ENCODE results near the gene KCNRG.
"Not testable (repeated sequence)": the region's sequence is repeated elsewhere in the genome, so short reads cannot be mapped to it uniquely, and the experiment has no call there.

The KCNRG gene

GRCh38 chr13:50011461-50011860 is 3.8 kb upstream of the KCNRG start:
- no peak for DNase-seq (ENCODE audit: low read depth)

GRCh38 chr13:50012396-50013169 is 2.7 kb upstream of the KCNRG start:
- DNase-seq (ENCODE audit: low read depth): peak; percentile 46

- no peak for DNase-seq (ENCODE audit: low read depth)
These were observed 858 bp upstream of the KCNRG start for GRCh38 chr13:50014386-50014785.

- DNase-seq (ENCODE audit: low read depth): no peak
These were observed 506 bp downstream of the KCNRG start for GRCh38 chr13:50015750-50016149.

GRCh38 chr13:50016444-50016843 is 1.2 kb downstream of the KCNRG start:
- peak; percentile 63 for DNase-seq (ENCODE audit: low read depth)

- no peak for DNase-seq (ENCODE audit: low read depth)
These were observed 2.6 kb downstream of the KCNRG start for GRCh38 chr13:50017819-50018218.

- peak; percentile 57 for DNase-seq (ENCODE audit: low read depth)
These were observed 10.2 kb downstream of the KCNRG start for GRCh38 chr13:50025436-50025835.

- no peak for DNase-seq (ENCODE audit: low read depth)
These were observed 11.7 kb downstream of the KCNRG start for GRCh38 chr13:50026788-50027473.

GRCh38 chr13:50030315-50030714 is 15.1 kb downstream of the KCNRG start:
- no peak for DNase-seq (ENCODE audit: low read depth)

GRCh38 chr13:50033725-50034124 is 18.5 kb downstream of the KCNRG start:
- DNase-seq (ENCODE audit: low read depth): peak; percentile 55

GRCh38 chr13:50037788-50038187 is 22.5 kb downstream of the KCNRG start:
- DNase-seq (ENCODE audit: low read depth): peak; percentile 5

- no peak for DNase-seq (ENCODE audit: low read depth)
These were observed 23.0 kb downstream of the KCNRG start for GRCh38 chr13:50038266-50038665.

GRCh38 chr13:50052478-50052877 is 37.2 kb downstream of the KCNRG start:
- no peak for DNase-seq (ENCODE audit: low read depth)

- DNase-seq (ENCODE audit: low read depth): no peak
These were observed 38.6 kb downstream of the KCNRG start for GRCh38 chr13:50053844-50054243.

- no peak for DNase-seq (ENCODE audit: low read depth)
These were observed 40.2 kb downstream of the KCNRG start for GRCh38 chr13:50055454-50055853.

GRCh38 chr13:50060718-50061117 is 45.5 kb downstream of the KCNRG start:
- peak; percentile 38 for DNase-seq (ENCODE audit: low read depth)

- not testable (repeated sequence) for DNase-seq (ENCODE audit: low read depth)
These were observed 47.1 kb downstream of the KCNRG start for GRCh38 chr13:50062336-50062735.

- no peak for DNase-seq (ENCODE audit: low read depth)
These were observed 50.5 kb downstream of the KCNRG start for GRCh38 chr13:50065712-50066111.

GRCh38 chr13:50068508-50068907 is 53.3 kb downstream of the KCNRG start:
- no peak for DNase-seq (ENCODE audit: low read depth)

GRCh38 chr13:50069261-50069660 is 54.0 kb downstream of the KCNRG start:
- peak; percentile 61 for DNase-seq (ENCODE audit: low read depth)

- no peak for DNase-seq (ENCODE audit: low read depth)
These were observed 54.9 kb downstream of the KCNRG start for GRCh38 chr13:50070186-50070585.
